Thyroid gland (tissue), 4 donors: ENCODE results near the gene HYAL4.

Experiments
- CTCF ChIP-seq, 6 experiments: fragments of 200-600 bp in 3 of 6; fragments of 450-650 bp in 3 of 6; sonication (generic) in 3 of 6; IDR thresholded peaks; one replicate each; pipeline ENCODE4 v1.5.1; 2016 to 2019; ENCODE audit warnings: antibody characterized with exemption in 6 of 6, mild to moderate bottlenecking in 2 of 6, inconsistent platforms in 1 of 6, moderate library complexity in 1 of 6
- POLR2A ChIP-seq, 2 donors: fragments of 450-650 bp; IDR thresholded peaks; one replicate each; pipeline ENCODE4 v1.6.1; 2017; ENCODE audit warnings: antibody characterized with exemption in 2 of 2, mild to moderate bottlenecking in 2 of 2, moderate library complexity in 1 of 2

- TF ChIP-seq CTCF (IDR thresholded peaks at IDR 0.05) (no peak), POLR2A (IDR thresholded peaks at IDR 0.05) (no peak)
These were observed 35.5 kb upstream of the HYAL4 start for GRCh38 chr7:123809471-123809870.
